Activated T-cell treated with anti-CD3 and anti-CD28 coated beads, Interleukin-2, amount 50 U/mL, for 48 hours (primary cell): ENCODE results near the gene C2orf42.
"Not testable (repeated sequence)": the region's sequence is repeated elsewhere in the genome, so short reads cannot be mapped to it uniquely, and the experiment has no call there.

ENCODE experiments used
- DNase-seq, 2 experiments: peaks; one replicate each; pipeline ENCODE4 v3.0.0-alpha.2; 2020

C2orf42 gene

DNA sequence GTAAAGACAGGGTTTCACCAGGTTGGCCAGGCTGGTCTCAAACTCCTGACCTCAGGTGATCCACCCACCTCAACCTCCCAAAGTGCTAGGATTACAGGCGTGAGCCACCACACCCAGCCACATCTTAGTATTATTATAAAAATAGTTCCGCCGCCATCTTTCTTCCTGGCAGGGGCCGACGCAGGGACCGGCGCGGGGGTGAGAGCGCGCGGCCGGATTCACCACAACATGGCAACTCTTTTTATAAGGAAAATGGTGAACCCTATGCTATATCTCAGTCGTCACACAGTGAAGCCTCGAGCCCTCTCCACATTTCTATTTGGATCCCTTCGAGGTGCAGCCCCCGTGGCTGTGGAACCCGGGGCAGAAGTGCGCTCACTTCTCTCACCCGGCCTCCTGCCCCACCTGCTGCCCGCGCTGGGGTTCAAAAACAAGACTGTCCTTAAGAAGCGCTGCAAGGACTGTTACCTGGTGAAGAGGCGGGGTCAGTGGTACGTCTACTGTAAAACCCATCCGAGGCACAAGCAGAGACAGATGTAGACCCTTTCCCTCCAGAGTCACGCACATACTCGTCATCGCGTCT lies 88.4 kb downstream of the C2orf42 start:
- DNase-seq = not testable (repeated sequence)

- not testable (repeated sequence) for DNase-seq
These were observed 89.1 kb downstream of the C2orf42 start for GRCh38 chr2:70101686-70102085.

GRCh38 chr2:70101174-70101573 lies 89.6 kb downstream of the C2orf42 start:
- no peak for DNase-seq
